K562 (cell line): ENCODE measurements around the gene OSBPL7. TPM values are rescaled to one million over a fixed set of nuclear protein-coding genes. Genes with fewer than 3 reads are reported as not detected.

Experiments used
- ATAC-seq: fragments of 200-7000 bp; cut with Tn5 transposase; 3 replicates; pipeline ENCODE4 v1.9.1; 2020; ENCODE audit warnings: moderate library complexity
- BruUV-seq: library from RNA; stranded (reverse); fragments of 400-500 nt; replicated peaks from 2 replicates; lab custom pipeline; 2021; lab: Mats Ljungman, UMichigan
- CTCF ChIA-PET: fragments of 300-600 bp; formaldehyde crosslinking; extraction: SDS; loops from one replicate; lab custom pipeline; 2021; ENCODE audit warnings: low intra/inter-chr PET ratio; lab: Yijun Ruan, JAX
- POLR2A ChIA-PET: fragments of 300-600, 350-650 bp; sonication (Branson Sonifier 250); formaldehyde crosslinking; extraction: SDS; loops from one replicate; lab custom pipeline; 2021; ENCODE audit warnings: antibody characterized with exemption, inconsistent platforms; lab: Yijun Ruan, JAX
- DNase-seq, 4 experiments: peaks; one replicate each; pipeline versions ENCODE4 v3.0.0 to v3.0.0-alpha.2; 2011 to 2018; ENCODE audit warnings: low spot score in 3 of 4, mixed read lengths in 3 of 4; ENCODE audit errors: extremely low read depth in 1 of 4
- FAIRE-seq: peaks from 2 replicates; lab custom pipeline; 2011; peaks lifted over from hg19 to GRCh38; lab: Jason Lieb, UNC
- H2AFZ ChIP-seq: 2 replicates; pipeline ENCODE4 v1.6.0; 2011; ENCODE audit warnings: low read depth, low read length, control low read depth, inconsistent platforms
- H3K27ac ChIP-seq: fragments of 200-600 bp; 3 replicates; pipeline ENCODE4 v1.8.0; 2011; ENCODE audit warnings: low read depth, mild to moderate bottlenecking, control low read depth, inconsistent platforms, low read length, moderate library complexity, mixed read lengths; ENCODE audit errors: extremely low read depth
- H3K27me3 ChIP-seq, 2 experiments: fragments of 300-600 bp in 1 of 2; 2 replicates in 1 of 2; 3 replicates in 1 of 2; pipeline versions ENCODE4 v1.6.0 to v1.8.0; 2011; ENCODE audit warnings: inconsistent platforms in 2 of 2, low read length in 2 of 2, mild to moderate bottlenecking in 1 of 2, mixed read lengths in 1 of 2, moderate library complexity in 1 of 2; ENCODE audit not compliant: control insufficient read depth in 2 of 2, insufficient read depth in 2 of 2
- H3K36me3 ChIP-seq: fragments of 300-600 bp; 3 replicates; pipeline ENCODE4 v1.8.0; 2011; ENCODE audit warnings: mild to moderate bottlenecking, low read length, inconsistent platforms; ENCODE audit not compliant: control insufficient read depth, insufficient read depth
- H3K4me1 ChIP-seq, 2 experiments: fragments of 200-600 bp in 1 of 2; replicated peaks in 1 of 2; 2 replicates in 1 of 2; 3 replicates in 1 of 2; pipeline versions ENCODE4 v1.5.1 to v1.8.0; 2011; ENCODE audit warnings: inconsistent platforms in 2 of 2, low read length in 2 of 2, mild to moderate bottlenecking in 1 of 2, mixed read lengths in 1 of 2, moderate library complexity in 1 of 2; ENCODE audit not compliant: control insufficient read depth in 2 of 2, insufficient read depth in 2 of 2
- H3K4me2 ChIP-seq: 2 replicates; pipeline ENCODE4 v1.6.1; 2011; ENCODE audit warnings: low read length, control low read depth, inconsistent platforms, mixed read lengths; ENCODE audit not compliant: insufficient read depth
- H3K4me3 ChIP-seq: fragments of 200-600 bp; sonication (generic), shearing (Covaris generic); 2 replicates; pipeline ENCODE4 v1.5.1; 2016; ENCODE audit warnings: control low read depth, inconsistent platforms
- H3K79me2 ChIP-seq: fragments of 200-600 bp; 3 replicates; pipeline ENCODE4 v1.8.0; 2011; ENCODE audit warnings: low read length, inconsistent platforms; ENCODE audit not compliant: control insufficient read depth, insufficient read depth
- H3K9ac ChIP-seq, 2 experiments: 2 replicates each; pipeline versions ENCODE4 v1.6.0 to v1.6.1; 2011; ENCODE audit warnings: low read depth in 2 of 2, low read length in 2 of 2, control low read depth in 1 of 2, inconsistent platforms in 1 of 2, mild to moderate bottlenecking in 1 of 2, mixed read lengths in 1 of 2; ENCODE audit not compliant: insufficient read depth in 1 of 2
- H3K9me1 ChIP-seq: one replicate; pipeline ENCODE4 v1.6.0; 2011; ENCODE audit warnings: inconsistent platforms, mild to moderate bottlenecking, low read length, moderate library complexity; ENCODE audit not compliant: control insufficient read depth, insufficient read depth
- H3K9me3 ChIP-seq: replicated peaks from 2 replicates; pipeline ENCODE4 v1.5.1; 2011; ENCODE audit warnings: low read depth, low read length, inconsistent platforms; ENCODE audit not compliant: control insufficient read depth, insufficient read depth
- H4K20me1 ChIP-seq: replicated peaks from 2 replicates; pipeline ENCODE4 v1.6.1; 2011; ENCODE audit warnings: low read length, inconsistent platforms, mixed read lengths; ENCODE audit not compliant: control insufficient read depth, insufficient read depth
- HDAC1 ChIP-seq, 2 experiments: fragments of 450-650 bp; IDR thresholded peaks; 2 replicates each; pipeline ENCODE4 v1.6.1; 2016 to 2017; ENCODE audit warnings: inconsistent platforms in 1 of 2, mild to moderate bottlenecking in 1 of 2, moderate library complexity in 1 of 2
- HDGF ChIP-seq: fragments of 450-650 bp; IDR thresholded peaks from 2 replicates; pipeline ENCODE4 v1.6.1; 2016
- MYC ChIP-seq, 2 experiments: fragments of 250-450 bp in 1 of 2; sonication (Bioruptor Pico) in 1 of 2; IDR thresholded peaks; 2 replicates each; pipeline versions ENCODE4 v1.5.1 to v1.6.1; 2012 to 2021; ENCODE audit warnings: low read depth in 2 of 2, borderline replicate concordance in 1 of 2, improper control_type of control experiment in 1 of 2, low read length in 1 of 2, mild to moderate bottlenecking in 1 of 2, moderate library complexity in 1 of 2
- NFRKB ChIP-seq: fragments of 450-650 bp; IDR thresholded peaks from 2 replicates; pipeline ENCODE4 v1.6.1; 2016; ENCODE audit warnings: low read depth
- RHOXF2B ChIP-seq: fragments of 250-450 bp; sonication (Bioruptor Pico); conservative IDR thresholded peaks from 2 replicates; pipeline ENCODE4 v1.5.1; 2021
- ZBTB7A ChIP-seq: IDR thresholded peaks from 2 replicates; pipeline ENCODE4 v1.6.1; 2011; ENCODE audit warnings: low read depth, mild to moderate bottlenecking, low read length, moderate library complexity, borderline replicate concordance; ENCODE audit not compliant: control insufficient read depth
- ZNF766 ChIP-seq: fragments of 200-800 bp; sonication (Bioruptor generic); conservative IDR thresholded peaks from 2 replicates; pipeline ENCODE4 v1.6.1; 2016; ENCODE audit warnings: missing genetic modification characterization, missing compliant biosample characterization
- WGBS: fragments of 100-300 bp; shearing (Covaris generic); methylation state at CpG from one replicate; pipeline ENCODE4 v1.1.6; 2016; ENCODE audit warnings: low coverage, mixed read lengths; ENCODE audit not compliant: insufficient coverage; ENCODE audit errors: missing lambda C conversion rate; 5-methylcytosine and 5-hydroxymethylcytosine counted together
- in situ Hi-C: fragments of 300-500 bp; cut with MboI; formaldehyde crosslinking; loops from 4 replicates; pipeline ENCODE4 v1.15.0; 2018; ENCODE audit warnings: inconsistent platforms, mixed read lengths
- intact Hi-C: fragments of 100-400 bp; cut with micrococcal nuclease; formaldehyde crosslinking; loops from 2 replicates; pipeline ENCODE4 v1.14.2; 2022
- polyA plus RNA-seq, 8 experiments: library from polyadenylated mRNA; depleted of rRNA in 4 of 8; stranded (reverse) in 5 of 8; unstranded in 3 of 8; fragments of >200 nt; fragmentation: Nextera tagmentation in 2 of 8; fragmentation: Illumina TruSeq in 1 of 8; extraction: Ambion mirVana in 2 of 8; extraction: Trizol in 1 of 8; gene quantifications; 2 replicates each; pipeline versions ENCODE4 v1.2.1 to v1.2.3, GENCODE V29; 2011 to 2014; ENCODE audit warnings: inconsistent platforms in 1 of 8, missing spikeins in 1 of 8
- total RNA-seq, 7 experiments: library from RNA; depleted of rRNA in 6 of 7; stranded (reverse); fragments of >200 nt in 6 of 7; fragmentation: Illumina TruSeq in 2 of 7; extraction: Trizol in 2 of 7; gene quantifications; 2 replicates each; pipeline versions ENCODE4 v1.2.1 to v1.2.3, GENCODE V29; 2011 to 2021; ENCODE audit warnings: low replicate concordance in 1 of 7
- TF ChIP-seq, protein P1 (sequence below): fragments of 450-650 bp; IDR thresholded peaks from 2 replicates; pipeline ENCODE4 v1.6.1; 2016
- TF ChIP-seq, protein P2 (sequence below): fragments of 200-600 bp; sonication (generic); IDR thresholded peaks from one replicate; pipeline ENCODE4 v1.6.1; 2012; ENCODE audit warnings: mild to moderate bottlenecking, low read depth, low read length, inconsistent platforms

The OSBPL7 gene
- total and polyA plus RNA-seq, 9 of the 15 experiments (the other 6 are each of a cell fraction or from before 2014, with no cell fraction given), result 0.32 to 11.9 (median 5.8) TPM

DNA sequence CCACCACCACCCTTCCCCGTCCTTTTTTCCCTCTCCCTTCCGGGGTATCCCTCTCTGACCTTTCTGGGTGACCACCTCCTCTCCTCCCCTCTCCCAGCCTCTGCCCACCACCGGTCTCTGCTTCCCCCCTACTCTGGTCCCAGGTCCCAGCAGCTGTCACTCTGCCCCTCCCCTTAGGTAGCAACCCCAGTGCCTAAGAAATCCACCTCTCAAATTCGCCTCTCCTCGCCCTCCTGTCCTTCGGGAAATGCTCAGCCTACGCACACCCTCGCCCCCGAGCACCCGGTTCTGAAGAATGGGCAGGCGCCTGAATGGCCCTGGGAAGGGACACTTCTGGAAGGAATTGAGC lies 30.1 kb upstream of the OSBPL7 start:
- peaks cover 0 to 2% of the 10 kb centered on the region in 2 experiments; a peak in 1 of 5 replicates for H3K27me3 ChIP-seq
- no peak for FAIRE-seq
- no TSS peak for BruUV-seq
- TF ChIP-seq, protein P1, sequence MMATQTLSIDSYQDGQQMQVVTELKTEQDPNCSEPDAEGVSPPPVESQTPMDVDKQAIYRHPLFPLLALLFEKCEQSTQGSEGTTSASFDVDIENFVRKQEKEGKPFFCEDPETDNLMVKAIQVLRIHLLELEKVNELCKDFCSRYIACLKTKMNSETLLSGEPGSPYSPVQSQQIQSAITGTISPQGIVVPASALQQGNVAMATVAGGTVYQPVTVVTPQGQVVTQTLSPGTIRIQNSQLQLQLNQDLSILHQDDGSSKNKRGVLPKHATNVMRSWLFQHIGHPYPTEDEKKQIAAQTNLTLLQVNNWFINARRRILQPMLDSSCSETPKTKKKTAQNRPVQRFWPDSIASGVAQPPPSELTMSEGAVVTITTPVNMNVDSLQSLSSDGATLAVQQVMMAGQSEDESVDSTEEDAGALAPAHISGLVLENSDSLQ, result peak; percentile 81
- TF ChIP-seq HDGF (peak; percentile 62; the same call in 1 of the 2 replicates), HDAC1 (IDR thresholded peaks at IDR 0.05) (peak in 1 of 2 experiments; percentile 10; a peak in 1 of 4 replicates), ZNF766 (CRISPR knock-in tag) (peak; percentile 39; the same call in 1 of the 2 replicates), RHOXF2B (CRISPR knock-in tag) (no peak), ZBTB7A (peak; percentile 15; the same call in 1 of the 2 replicates), MYC (IDR thresholded peaks at IDR 0.05; ENCODE audit: low read depth, low read length) (no peak), MYC (CRISPR knock-in tag; IDR thresholded peaks at IDR 0.05; ENCODE audit: borderline replicate concordance, low read depth) (no peak), NFRKB (peak; percentile 37; the same call in 1 of the 2 replicates)
- TF ChIP-seq, protein P2, sequence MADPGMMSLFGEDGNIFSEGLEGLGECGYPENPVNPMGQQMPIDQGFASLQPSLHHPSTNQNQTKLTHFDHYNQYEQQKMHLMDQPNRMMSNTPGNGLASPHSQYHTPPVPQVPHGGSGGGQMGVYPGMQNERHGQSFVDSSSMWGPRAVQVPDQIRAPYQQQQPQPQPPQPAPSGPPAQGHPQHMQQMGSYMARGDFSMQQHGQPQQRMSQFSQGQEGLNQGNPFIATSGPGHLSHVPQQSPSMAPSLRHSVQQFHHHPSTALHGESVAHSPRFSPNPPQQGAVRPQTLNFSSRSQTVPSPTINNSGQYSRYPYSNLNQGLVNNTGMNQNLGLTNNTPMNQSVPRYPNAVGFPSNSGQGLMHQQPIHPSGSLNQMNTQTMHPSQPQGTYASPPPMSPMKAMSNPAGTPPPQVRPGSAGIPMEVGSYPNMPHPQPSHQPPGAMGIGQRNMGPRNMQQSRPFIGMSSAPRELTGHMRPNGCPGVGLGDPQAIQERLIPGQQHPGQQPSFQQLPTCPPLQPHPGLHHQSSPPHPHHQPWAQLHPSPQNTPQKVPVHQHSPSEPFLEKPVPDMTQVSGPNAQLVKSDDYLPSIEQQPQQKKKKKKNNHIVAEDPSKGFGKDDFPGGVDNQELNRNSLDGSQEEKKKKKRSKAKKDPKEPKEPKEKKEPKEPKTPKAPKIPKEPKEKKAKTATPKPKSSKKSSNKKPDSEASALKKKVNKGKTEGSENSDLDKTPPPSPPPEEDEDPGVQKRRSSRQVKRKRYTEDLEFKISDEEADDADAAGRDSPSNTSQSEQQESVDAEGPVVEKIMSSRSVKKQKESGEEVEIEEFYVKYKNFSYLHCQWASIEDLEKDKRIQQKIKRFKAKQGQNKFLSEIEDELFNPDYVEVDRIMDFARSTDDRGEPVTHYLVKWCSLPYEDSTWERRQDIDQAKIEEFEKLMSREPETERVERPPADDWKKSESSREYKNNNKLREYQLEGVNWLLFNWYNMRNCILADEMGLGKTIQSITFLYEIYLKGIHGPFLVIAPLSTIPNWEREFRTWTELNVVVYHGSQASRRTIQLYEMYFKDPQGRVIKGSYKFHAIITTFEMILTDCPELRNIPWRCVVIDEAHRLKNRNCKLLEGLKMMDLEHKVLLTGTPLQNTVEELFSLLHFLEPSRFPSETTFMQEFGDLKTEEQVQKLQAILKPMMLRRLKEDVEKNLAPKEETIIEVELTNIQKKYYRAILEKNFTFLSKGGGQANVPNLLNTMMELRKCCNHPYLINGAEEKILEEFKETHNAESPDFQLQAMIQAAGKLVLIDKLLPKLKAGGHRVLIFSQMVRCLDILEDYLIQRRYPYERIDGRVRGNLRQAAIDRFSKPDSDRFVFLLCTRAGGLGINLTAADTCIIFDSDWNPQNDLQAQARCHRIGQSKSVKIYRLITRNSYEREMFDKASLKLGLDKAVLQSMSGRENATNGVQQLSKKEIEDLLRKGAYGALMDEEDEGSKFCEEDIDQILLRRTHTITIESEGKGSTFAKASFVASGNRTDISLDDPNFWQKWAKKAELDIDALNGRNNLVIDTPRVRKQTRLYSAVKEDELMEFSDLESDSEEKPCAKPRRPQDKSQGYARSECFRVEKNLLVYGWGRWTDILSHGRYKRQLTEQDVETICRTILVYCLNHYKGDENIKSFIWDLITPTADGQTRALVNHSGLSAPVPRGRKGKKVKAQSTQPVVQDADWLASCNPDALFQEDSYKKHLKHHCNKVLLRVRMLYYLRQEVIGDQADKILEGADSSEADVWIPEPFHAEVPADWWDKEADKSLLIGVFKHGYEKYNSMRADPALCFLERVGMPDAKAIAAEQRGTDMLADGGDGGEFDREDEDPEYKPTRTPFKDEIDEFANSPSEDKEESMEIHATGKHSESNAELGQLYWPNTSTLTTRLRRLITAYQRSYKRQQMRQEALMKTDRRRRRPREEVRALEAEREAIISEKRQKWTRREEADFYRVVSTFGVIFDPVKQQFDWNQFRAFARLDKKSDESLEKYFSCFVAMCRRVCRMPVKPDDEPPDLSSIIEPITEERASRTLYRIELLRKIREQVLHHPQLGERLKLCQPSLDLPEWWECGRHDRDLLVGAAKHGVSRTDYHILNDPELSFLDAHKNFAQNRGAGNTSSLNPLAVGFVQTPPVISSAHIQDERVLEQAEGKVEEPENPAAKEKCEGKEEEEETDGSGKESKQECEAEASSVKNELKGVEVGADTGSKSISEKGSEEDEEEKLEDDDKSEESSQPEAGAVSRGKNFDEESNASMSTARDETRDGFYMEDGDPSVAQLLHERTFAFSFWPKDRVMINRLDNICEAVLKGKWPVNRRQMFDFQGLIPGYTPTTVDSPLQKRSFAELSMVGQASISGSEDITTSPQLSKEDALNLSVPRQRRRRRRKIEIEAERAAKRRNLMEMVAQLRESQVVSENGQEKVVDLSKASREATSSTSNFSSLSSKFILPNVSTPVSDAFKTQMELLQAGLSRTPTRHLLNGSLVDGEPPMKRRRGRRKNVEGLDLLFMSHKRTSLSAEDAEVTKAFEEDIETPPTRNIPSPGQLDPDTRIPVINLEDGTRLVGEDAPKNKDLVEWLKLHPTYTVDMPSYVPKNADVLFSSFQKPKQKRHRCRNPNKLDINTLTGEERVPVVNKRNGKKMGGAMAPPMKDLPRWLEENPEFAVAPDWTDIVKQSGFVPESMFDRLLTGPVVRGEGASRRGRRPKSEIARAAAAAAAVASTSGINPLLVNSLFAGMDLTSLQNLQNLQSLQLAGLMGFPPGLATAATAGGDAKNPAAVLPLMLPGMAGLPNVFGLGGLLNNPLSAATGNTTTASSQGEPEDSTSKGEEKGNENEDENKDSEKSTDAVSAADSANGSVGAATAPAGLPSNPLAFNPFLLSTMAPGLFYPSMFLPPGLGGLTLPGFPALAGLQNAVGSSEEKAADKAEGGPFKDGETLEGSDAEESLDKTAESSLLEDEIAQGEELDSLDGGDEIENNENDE, result no peak

More for the DNA sequence above, 30.1 kb upstream of the OSBPL7 start:
- H3K79me2 ChIP-seq, result peaks cover 18% of the 10 kb centered on the region
- H3K4me1 ChIP-seq, result peaks cover 33 to 42% of the 10 kb centered on the region in 2 experiments; a peak in 4 of 5 replicates
- H3K4me2 ChIP-seq, result peak overlapping the region; percentile 82
- H3K36me3 ChIP-seq, result no peaks in the 10 kb centered on the region
- POLR2A ChIA-PET, result interaction anchor here (2.2 kb wide), 1 partner anchor 44 kb away, joined by 7 read pairs; the partner anchor contains the start of gene SP2
- no peaks in the 10 kb centered on the region for H4K20me1 ChIP-seq
- peak overlapping the region; percentile 43 for H3K4me3 ChIP-seq
- intact Hi-C loops, result no loop called here
- H3K9me1 ChIP-seq, result no peaks in the 10 kb centered on the region
- peak overlapping the region; percentile 79 for H2AFZ ChIP-seq
- peak; percentile 6 for ATAC-seq
- in situ Hi-C loops, result no loop called here
- peak overlapping the region; percentile 51; the same call in 2 of the 3 replicates for H3K27ac ChIP-seq
- WGBS, result 30% methylated on average over 10 of the region's 11 CpGs
- no peaks in the 10 kb centered on the region for H3K9me3 ChIP-seq
- CTCF ChIA-PET, result interaction anchor here (1.2 kb wide), 1 partner anchor 38 kb away, joined by 3 read pairs; no protein-coding TSS in a partner anchor
- H3K9ac ChIP-seq, result peak overlapping the region; percentile 54 to 80; a peak in 3 of 4 replicates
- peak; percentile 22 to 48 (median 42) for DNase-seq
